ENCODE data around the gene HSP90AB1. TPM values are rescaled to one million over a fixed set of nuclear protein-coding genes. Genes with fewer than 3 reads are reported as not detected.

Gene HSP90AB1
- total and polyA plus RNA-seq, 9 of the 15 experiments (the other 6 are each of a cell fraction or from before 2014, with no cell fraction given) = 1,780 to 3,358 (median 2,262) TPM

DNA sequence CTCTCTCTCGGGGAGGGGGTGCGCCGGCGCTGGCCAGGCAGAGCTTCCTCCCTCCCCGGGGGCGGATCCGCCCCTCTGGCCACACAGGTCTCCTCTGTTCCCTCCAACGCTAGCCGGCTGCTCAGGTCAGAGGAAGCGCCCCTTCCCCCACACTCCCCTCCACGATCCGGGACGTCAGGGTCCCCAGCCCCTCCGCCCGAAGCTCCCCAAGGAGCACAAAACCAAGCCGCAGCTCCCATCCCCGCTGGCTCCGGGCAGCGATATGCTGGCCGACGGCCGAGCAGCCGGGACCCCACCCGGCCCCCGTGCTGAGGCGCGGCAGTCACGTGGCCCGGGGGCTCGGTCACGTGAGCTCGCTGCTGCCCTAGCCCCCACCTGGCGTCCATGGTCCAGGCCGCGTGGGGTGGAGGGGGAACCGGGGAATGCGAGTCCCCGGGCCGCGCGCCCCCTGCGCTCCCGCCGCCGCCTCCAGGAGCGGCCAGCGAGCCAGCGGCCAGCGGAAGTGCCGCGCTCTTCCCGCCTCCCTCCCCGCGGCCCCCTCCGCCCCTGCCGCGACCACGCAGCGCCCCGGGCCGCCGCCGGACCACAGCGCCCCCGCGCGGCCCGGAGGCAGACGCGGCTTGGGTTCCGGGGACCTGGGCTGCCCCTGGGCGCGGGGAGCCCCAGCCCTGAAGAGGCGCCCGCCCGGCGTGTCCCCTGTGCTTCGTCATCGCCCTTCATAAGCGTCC lies 10.3 kb downstream of the HSP90AB1 start, which contains the start of gene SLC35B2 (continued):
- TF ChIP-seq, protein P1, sequence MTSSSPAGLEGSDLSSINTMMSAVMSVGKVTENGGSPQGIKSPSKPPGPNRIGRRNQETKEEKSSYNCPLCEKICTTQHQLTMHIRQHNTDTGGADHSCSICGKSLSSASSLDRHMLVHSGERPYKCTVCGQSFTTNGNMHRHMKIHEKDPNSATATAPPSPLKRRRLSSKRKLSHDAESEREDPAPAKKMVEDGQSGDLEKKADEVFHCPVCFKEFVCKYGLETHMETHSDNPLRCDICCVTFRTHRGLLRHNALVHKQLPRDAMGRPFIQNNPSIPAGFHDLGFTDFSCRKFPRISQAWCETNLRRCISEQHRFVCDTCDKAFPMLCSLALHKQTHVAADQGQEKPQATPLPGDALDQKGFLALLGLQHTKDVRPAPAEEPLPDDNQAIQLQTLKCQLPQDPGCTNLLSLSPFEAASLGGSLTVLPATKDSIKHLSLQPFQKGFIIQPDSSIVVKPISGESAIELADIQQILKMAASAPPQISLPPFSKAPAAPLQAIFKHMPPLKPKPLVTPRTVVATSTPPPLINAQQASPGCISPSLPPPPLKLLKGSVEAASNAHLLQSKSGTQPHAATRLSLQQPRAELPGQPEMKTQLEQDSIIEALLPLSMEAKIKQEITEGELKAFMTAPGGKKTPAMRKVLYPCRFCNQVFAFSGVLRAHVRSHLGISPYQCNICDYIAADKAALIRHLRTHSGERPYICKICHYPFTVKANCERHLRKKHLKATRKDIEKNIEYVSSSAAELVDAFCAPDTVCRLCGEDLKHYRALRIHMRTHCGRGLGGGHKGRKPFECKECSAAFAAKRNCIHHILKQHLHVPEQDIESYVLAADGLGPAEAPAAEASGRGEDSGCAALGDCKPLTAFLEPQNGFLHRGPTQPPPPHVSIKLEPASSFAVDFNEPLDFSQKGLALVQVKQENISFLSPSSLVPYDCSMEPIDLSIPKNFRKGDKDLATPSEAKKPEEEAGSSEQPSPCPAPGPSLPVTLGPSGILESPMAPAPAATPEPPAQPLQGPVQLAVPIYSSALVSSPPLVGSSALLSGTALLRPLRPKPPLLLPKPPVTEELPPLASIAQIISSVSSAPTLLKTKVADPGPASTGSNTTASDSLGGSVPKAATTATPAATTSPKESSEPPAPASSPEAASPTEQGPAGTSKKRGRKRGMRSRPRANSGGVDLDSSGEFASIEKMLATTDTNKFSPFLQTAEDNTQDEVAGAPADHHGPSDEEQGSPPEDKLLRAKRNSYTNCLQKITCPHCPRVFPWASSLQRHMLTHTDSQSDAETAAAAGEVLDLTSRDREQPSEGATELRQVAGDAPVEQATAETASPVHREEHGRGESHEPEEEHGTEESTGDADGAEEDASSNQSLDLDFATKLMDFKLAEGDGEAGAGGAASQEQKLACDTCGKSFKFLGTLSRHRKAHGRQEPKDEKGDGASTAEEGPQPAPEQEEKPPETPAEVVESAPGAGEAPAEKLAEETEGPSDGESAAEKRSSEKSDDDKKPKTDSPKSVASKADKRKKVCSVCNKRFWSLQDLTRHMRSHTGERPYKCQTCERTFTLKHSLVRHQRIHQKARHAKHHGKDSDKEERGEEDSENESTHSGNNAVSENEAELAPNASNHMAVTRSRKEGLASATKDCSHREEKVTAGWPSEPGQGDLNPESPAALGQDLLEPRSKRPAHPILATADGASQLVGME (CRISPR knock-in tag; IDR thresholded peaks at IDR 0.05) = 0 out of 2 replicates have a peak, but pooled peaks have one; percentile 17
- TF ChIP-seq PRMT5 (CRISPR knock-in tag; IDR thresholded peaks at IDR 0.05) (0 out of 2 replicates have a peak, but pooled peaks have one; percentile 65), RHOXF2B (CRISPR knock-in tag; conservative IDR thresholded peaks at IDR 0.05) (no peak), THAP12 (CRISPR knock-in tag; IDR thresholded peaks at IDR 0.05) (peak; percentile 96)
- TF ChIP-seq, protein P2, sequence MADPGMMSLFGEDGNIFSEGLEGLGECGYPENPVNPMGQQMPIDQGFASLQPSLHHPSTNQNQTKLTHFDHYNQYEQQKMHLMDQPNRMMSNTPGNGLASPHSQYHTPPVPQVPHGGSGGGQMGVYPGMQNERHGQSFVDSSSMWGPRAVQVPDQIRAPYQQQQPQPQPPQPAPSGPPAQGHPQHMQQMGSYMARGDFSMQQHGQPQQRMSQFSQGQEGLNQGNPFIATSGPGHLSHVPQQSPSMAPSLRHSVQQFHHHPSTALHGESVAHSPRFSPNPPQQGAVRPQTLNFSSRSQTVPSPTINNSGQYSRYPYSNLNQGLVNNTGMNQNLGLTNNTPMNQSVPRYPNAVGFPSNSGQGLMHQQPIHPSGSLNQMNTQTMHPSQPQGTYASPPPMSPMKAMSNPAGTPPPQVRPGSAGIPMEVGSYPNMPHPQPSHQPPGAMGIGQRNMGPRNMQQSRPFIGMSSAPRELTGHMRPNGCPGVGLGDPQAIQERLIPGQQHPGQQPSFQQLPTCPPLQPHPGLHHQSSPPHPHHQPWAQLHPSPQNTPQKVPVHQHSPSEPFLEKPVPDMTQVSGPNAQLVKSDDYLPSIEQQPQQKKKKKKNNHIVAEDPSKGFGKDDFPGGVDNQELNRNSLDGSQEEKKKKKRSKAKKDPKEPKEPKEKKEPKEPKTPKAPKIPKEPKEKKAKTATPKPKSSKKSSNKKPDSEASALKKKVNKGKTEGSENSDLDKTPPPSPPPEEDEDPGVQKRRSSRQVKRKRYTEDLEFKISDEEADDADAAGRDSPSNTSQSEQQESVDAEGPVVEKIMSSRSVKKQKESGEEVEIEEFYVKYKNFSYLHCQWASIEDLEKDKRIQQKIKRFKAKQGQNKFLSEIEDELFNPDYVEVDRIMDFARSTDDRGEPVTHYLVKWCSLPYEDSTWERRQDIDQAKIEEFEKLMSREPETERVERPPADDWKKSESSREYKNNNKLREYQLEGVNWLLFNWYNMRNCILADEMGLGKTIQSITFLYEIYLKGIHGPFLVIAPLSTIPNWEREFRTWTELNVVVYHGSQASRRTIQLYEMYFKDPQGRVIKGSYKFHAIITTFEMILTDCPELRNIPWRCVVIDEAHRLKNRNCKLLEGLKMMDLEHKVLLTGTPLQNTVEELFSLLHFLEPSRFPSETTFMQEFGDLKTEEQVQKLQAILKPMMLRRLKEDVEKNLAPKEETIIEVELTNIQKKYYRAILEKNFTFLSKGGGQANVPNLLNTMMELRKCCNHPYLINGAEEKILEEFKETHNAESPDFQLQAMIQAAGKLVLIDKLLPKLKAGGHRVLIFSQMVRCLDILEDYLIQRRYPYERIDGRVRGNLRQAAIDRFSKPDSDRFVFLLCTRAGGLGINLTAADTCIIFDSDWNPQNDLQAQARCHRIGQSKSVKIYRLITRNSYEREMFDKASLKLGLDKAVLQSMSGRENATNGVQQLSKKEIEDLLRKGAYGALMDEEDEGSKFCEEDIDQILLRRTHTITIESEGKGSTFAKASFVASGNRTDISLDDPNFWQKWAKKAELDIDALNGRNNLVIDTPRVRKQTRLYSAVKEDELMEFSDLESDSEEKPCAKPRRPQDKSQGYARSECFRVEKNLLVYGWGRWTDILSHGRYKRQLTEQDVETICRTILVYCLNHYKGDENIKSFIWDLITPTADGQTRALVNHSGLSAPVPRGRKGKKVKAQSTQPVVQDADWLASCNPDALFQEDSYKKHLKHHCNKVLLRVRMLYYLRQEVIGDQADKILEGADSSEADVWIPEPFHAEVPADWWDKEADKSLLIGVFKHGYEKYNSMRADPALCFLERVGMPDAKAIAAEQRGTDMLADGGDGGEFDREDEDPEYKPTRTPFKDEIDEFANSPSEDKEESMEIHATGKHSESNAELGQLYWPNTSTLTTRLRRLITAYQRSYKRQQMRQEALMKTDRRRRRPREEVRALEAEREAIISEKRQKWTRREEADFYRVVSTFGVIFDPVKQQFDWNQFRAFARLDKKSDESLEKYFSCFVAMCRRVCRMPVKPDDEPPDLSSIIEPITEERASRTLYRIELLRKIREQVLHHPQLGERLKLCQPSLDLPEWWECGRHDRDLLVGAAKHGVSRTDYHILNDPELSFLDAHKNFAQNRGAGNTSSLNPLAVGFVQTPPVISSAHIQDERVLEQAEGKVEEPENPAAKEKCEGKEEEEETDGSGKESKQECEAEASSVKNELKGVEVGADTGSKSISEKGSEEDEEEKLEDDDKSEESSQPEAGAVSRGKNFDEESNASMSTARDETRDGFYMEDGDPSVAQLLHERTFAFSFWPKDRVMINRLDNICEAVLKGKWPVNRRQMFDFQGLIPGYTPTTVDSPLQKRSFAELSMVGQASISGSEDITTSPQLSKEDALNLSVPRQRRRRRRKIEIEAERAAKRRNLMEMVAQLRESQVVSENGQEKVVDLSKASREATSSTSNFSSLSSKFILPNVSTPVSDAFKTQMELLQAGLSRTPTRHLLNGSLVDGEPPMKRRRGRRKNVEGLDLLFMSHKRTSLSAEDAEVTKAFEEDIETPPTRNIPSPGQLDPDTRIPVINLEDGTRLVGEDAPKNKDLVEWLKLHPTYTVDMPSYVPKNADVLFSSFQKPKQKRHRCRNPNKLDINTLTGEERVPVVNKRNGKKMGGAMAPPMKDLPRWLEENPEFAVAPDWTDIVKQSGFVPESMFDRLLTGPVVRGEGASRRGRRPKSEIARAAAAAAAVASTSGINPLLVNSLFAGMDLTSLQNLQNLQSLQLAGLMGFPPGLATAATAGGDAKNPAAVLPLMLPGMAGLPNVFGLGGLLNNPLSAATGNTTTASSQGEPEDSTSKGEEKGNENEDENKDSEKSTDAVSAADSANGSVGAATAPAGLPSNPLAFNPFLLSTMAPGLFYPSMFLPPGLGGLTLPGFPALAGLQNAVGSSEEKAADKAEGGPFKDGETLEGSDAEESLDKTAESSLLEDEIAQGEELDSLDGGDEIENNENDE (IDR thresholded peaks at IDR 0.05; ENCODE audit: low read depth, low read length) = no peak

Data from K562 (cell line).